GM18526 (cell line): ENCODE measurements around the gene MTARC1.

ENCODE experiments used
- POLR2A ChIP-seq: IDR thresholded peaks from 3 replicates; pipeline ENCODE4 v1.6.1; 2011; ENCODE audit not compliant: insufficient read length; ENCODE audit errors: extremely low read depth

MTARC1 gene

DNA sequence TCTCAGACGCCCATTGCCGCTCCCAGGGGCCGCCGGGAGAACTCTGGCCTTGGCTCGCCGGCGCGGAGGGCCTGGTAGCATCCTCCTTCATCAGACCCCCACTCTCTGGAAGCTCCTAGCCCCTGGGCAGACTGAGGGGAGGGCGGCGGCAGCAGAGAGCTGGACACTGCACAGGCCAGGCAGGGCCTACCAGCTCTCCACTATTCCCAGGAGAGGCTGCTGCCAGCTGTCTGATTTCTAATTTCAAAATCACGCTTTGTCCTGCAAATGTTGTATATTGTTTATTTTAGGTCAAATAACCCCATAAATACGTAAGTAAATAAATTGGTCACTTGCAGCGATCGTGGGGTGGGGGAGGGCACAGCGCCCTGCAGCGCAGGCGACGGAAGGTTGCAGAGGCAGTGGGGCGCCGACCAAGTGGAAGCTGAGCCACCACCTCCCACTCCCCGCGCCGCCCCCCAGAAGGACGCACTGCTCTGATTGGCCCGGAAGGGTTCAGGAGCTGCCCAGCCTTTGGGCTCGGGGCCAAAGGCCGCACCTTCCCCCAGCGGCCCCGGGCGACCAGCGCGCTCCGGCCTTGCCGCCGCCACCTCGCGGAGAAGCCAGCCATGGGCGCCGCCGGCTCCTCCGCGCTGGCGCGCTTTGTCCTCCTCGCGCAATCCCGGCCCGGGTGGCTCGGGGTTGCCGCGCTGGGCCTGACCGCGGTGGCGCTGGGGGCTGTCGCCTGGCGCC is at the start of gene MTARC1:
Gene MTARC1, plus strand, starts transcription at position 577 of the 732 bp plus-strand sequence. Its CDS starts 32 bp downstream, at position 609.
- no peak for TF ChIP-seq POLR2A

DNA sequence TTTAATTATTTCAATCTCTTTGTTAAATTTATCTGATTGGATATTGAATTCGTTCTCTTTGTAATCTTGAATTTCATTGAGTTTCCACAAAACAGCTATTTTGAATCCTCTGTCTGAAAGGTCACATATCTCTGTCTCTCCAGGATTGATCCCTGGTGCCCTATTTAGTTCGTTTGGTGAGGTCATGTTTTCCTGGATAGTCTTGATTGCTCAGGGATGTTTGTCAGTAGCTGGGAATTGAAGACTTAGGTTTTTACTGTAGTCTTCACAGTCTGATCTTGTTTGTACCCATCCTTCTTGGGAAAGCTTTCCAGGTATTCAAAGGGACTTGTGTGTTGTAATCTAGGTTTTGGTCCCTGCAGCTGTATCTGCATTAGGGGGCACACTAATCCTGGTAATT is 45.4 kb upstream of the MTARC1 start:
- TF ChIP-seq POLR2A: no peak

DNA sequence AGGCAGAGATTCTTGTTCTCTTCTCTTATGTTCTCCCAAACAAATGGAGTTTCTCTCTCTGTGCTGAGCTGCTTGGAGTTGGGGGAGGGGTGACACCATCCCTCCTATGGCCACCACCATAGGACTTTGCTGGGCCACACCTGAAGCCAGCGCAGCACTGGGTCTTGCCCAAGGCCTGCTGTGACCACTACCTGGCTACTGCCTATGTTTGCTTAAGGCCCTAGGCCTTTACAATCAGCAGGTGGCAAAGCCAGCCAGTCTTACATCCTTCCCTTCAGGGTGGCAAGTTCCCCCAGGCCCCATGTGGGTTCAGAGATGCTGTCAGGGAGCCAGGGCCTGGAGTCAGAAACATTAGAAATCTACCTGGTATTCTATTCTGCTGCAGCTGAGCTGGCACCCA is 44.9 kb upstream of the MTARC1 start:
- TF ChIP-seq POLR2A: no peak

DNA sequence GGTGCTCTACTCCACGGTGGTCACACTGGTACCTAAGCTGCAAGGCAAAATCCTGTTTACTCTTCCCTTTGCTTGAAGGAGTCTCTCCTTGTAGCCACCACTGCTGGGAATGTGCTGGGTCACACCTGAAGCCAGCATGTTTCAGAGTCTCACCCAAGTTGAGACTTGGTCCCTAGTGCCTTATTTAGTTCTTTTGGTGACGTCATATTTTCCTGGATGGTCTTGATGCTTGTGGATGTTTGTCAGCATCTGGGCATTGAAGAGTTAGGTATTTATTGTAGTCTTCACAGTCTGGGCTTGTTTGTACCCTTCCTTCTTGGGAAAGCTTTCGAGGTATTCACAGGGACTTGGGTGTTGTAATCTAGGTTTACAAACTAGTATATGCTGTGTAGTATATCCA is 44.2 kb upstream of the MTARC1 start:
- TF ChIP-seq POLR2A: no peak

DNA sequence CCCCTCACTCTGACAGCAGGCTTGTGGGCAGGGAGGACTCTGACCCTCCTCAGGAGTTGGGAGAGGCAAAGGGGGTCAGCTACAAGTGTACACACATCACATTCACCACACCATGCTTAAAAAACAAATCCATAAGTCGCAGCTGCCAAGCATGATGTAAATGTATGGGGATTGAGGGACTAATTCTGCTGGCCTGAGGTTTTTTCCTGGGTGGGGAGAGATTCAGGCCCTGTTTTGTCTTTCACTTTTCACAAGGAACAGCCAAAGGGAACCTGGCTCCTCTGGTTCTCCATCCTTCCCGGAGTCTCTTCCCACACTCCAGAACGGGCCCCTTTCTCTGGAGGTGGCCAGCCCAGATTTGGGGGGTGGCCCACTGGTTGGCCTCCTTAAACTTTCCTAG is 39.9 kb upstream of the MTARC1 start:
- no peak for TF ChIP-seq POLR2A

DNA sequence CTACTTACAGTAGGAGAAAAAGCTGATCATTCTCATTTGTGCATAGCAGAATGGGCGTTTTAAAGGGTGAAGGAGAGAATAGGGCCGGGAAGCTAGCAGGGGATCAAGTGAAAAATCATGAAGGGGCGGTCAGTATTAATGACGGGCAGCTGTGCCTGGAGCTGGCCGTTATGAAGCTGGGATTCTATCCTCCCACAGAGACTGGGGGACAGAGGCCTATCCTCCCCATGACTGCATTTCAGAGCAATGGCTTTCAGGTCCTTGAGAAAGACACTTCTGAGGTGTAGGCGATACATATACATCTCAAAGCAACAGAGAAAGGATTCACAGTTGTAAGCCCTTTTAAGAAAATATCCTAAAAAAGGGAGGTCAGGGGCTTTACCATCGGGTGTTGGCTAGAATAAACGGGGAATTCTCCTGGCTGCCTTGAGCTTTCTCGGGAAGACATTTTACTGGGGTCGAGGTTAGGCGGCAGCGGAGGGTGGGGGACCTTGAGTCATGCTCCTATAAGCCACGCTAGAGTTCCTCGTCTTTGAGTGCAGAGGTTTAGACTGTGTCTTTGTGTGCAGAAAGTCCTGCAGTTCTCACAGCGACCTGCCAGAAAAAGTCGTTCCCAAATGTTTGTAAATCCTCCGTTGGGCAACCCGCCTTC is 39.1 kb upstream of the MTARC1 start:
- no peak for TF ChIP-seq POLR2A

DNA sequence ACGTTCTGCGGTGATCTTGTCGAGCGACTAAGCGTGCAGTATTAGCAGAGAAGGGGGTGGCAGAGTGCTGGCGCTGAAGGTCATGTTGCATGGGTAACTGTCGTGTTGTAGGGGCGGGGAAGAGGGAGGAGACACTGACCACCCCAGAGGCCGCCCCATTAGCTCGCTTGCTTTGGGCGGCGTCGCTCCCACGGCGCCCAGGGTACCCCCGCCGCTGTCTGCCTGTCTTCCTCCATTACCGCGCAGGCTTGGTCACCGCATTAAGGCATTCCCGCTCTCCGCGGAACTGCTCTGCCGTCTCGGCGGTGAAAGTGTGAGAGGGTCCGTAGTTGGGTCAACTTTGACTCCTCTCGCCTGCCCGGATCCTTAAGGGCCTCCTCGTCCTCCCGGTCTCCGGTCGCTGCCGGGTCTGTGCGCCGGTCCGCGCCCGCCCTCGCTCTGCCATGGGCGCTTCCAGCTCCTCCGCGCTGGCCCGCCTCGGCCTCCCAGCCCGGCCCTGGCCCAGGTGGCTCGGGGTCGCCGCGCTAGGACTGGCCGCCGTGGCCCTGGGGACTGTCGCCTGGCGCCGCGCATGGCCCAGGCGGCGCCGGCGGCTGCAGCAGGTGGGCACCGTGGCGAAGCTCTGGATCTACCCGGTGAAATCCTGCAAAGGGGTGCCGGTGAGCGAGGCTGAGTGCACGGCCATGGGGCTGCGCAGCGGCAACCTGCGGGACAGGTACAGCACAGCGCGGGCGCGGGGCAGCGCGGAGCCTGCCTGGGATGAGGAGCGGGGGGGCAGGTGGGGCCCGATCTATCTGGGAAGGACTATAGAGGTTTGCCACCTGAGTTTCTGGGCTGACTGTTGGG is 38.4 kb upstream of the MTARC1 start, which contains the start of gene MTARC2:
Gene MTARC2, plus strand, starts transcription at position 234 of the 846 bp plus-strand sequence. Its CDS starts 210 bp downstream, at position 444.
- no peak for TF ChIP-seq POLR2A

DNA sequence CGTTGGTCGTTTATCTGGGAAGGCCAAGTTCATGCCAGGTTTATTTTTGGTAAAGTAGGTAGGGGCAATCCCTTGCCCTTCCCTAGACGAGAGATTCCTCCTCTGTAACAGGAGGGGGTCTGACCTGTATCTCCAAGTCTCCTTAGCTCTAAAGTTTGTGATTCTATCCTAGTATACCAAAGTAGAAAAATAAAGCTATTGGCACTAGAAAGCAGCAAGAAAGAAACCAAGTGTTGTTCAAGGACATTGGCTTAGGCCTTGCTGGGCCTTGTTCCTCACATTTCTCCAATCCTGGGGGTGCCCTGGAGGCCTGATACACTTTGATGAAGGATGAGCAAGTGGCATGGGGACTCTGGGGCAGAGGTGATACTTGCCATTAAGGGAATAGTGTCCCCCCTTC is 37.8 kb upstream of the MTARC1 start:
- TF ChIP-seq POLR2A: no peak

DNA sequence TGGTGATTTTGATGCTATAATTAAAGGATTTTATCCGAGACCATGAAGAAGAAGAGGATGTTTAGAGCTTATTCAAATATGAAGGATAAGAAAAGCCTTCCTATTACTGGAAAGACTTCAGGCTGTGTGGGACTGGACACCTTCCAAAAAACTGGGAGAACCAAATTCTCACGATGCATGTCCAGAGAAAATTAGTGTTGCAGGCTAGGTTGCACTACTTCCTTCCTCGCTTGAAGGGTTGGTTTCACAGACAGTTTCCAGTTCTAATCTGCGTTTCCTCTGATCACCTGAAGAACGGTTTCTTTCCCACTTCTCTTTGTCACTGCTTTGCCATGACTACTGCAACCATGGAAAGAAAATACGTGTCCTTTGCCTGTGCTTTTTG is 36.6 kb upstream of the MTARC1 start:
- no peak for TF ChIP-seq POLR2A

DNA sequence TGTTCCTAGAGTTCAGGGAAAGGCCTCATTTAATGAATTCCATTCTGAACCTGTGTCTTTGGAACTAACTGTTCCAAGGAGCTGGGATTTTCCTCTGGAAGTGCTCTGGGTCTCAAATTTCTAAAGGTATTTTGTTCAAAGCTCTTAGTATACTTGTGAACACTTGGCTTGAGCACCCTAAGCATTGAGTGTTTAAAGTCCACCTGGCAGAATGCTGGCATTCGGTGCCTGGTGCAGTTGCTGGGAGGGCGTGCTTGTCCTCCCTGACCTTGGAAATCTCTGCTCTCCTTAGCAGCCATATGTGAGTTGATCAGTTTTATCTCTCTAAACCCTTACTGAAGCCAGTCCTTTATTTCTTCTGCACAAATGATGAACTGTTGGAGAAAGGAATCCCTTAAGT is 35.6 kb upstream of the MTARC1 start:
- no peak for TF ChIP-seq POLR2A

DNA sequence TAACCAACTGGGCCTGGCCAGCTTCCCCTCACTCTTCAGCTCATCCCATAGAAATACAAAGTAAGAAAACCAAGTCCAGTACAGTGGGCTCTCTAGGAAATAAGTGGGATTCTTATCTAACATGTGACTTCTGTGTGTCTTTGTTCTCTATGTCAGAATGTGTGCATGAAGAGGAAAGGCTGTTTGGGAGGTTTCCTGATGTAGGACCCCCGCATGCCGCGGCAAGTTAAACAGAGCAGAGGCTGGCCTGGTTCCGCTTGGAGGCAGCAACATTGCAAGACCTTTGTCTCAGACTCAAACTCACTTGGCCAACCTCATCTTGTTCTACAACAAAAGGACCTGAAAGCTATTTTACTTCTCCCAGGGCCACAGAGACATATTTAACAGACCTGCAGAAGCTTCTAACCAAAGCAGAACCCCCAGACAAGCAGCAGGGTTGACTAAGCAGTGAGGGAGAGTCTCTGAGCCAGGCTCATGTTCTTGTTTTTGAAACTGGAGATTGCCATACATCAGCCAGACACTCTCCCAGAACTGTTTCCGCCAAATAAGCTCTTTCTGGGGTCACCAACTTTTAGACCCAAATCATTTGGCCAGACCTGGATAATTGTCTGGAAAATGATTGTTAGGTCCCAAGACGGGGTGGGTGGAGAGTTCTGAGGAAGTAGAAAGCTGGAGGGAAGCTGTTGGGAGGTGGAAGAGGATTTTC is 32.3 kb upstream of the MTARC1 start:
- no peak for TF ChIP-seq POLR2A

DNA sequence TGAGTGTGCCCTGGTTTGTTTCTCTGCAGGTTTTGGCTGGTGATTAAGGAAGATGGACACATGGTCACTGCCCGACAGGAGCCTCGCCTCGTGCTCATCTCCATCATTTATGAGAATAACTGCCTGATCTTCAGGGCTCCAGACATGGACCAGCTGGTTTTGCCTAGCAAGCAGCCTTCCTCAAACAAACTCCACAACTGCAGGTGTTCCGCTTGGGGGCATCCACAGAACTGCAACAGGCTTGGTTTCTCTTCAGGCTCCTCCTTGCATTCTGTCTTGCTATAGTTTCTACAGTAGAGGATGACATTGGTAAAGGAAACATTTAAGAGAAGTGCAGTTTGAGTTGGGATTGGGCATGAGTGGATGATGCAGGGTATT is 31.8 kb upstream of the MTARC1 start:
- TF ChIP-seq POLR2A: no peak

DNA sequence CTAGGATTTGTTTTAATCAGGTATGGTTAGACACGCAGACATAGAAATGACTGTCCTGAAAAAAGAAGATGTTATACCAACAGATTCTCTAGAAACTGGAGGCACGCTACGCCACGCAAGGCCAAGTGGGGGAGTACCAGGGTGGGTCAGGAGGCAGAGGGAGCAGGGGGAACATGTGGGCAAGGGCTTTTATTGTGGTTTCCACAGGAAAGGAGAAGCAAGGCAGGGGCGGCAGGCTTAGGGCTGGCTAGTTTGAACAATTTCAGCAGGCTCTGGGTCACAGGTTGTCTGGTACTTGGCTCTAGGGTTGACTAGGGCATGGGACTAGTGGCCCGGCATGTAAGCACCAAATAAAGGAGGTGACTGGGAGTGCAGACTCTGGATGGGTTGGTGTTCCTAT is 31.4 kb upstream of the MTARC1 start:
- TF ChIP-seq POLR2A: no peak

DNA sequence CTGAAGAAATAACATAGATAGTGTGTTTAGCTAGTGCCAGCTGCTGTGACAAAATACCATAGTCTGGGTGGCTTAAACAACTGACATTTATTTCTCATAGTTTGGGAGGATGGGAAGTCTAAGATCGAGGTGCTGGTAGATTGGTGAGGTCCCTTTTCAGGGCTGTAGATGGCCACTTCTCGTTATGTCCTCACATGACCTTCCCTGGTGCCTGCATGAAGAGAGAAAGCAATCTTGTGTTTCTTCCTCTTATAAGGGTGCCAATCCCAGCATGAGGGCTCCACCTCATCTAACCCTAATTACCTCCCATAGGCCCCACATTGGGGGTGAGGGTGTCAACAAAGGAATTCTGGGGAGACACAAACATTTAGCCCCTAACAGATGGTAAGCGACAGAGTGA is 29.3 kb upstream of the MTARC1 start:
- no peak for TF ChIP-seq POLR2A

DNA sequence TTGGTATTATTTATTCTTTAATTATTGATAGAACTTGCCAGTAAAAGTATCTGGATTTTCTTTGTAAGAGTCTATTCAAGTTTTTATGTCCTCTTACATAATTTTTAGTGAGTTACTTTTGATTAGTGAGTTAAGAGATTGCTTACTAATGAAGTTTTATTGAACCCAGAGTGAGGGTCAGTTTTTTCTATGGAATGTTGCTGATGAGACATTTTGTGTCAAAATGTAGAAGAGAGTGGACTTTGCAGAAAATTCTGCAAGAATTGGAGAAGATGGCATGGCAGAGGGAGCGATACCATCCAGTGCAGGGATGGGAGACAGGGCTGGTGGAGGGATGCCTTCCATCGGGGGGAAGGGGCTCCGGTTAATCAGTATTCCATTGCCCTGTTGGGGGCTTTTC is 27.6 kb upstream of the MTARC1 start:
- no peak for TF ChIP-seq POLR2A

DNA sequence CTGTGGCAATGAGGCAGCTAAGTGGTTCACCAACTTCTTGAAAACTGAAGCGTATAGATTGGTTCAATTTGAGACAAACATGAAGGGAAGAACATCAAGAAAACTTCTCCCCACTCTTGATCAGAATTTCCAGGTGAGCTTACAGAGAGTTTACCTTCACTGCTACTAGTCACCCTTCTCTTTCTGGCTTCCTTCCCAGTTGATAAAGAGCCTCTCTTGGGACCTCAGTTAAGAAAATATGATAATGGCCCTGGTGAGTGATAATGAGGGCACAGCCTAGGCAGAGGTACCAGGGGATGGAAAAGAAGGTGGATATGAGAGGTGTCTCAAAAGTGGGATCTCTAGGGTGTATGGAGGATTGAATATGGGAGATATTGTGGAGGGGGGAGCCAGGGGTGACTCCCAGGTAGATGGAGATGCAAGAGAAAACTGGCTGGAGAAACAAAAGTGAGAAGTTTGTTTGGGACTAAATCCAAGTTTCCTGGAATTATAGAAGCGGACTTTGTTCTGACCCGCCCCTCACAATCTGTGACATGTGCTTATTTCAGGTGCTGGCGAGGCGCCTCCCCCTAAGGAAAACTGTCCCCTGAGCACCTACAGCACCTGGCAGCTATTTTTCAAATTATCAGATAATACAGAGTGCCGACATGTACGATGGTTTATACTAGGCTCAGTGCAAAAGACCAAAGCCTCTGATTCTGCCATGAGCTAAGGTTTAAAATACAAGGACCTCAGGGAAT is 24.9 kb upstream of the MTARC1 start:
- TF ChIP-seq POLR2A: no peak
